Astrocyte (in vitro differentiated cells and primary cell): ENCODE data around the gene SLC25A21.

Experiments
- EZH2 ChIP-seq: IDR thresholded peaks from 2 replicates; pipeline ENCODE4 v1.6.1; 2012; ENCODE audit warnings: mild to moderate bottlenecking, low read length, inconsistent platforms; ENCODE audit not compliant: insufficient read depth
- TF ChIP-seq, protein P1 (sequence below): IDR thresholded peaks from 2 replicates; pipeline ENCODE4 v1.5.1; 2011; ENCODE audit warnings: low read depth, mild to moderate bottlenecking, inconsistent platforms, low read length, moderate library complexity; ENCODE audit not compliant: insufficient read depth

GRCh38 chr14:36674659-36675058, 497.7 kb downstream of the SLC25A21 start:
- TF ChIP-seq, protein P1, sequence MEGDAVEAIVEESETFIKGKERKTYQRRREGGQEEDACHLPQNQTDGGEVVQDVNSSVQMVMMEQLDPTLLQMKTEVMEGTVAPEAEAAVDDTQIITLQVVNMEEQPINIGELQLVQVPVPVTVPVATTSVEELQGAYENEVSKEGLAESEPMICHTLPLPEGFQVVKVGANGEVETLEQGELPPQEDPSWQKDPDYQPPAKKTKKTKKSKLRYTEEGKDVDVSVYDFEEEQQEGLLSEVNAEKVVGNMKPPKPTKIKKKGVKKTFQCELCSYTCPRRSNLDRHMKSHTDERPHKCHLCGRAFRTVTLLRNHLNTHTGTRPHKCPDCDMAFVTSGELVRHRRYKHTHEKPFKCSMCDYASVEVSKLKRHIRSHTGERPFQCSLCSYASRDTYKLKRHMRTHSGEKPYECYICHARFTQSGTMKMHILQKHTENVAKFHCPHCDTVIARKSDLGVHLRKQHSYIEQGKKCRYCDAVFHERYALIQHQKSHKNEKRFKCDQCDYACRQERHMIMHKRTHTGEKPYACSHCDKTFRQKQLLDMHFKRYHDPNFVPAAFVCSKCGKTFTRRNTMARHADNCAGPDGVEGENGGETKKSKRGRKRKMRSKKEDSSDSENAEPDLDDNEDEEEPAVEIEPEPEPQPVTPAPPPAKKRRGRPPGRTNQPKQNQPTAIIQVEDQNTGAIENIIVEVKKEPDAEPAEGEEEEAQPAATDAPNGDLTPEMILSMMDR: no peak
- no peak for TF ChIP-seq EZH2
